Trophoblast cell (in vitro differentiated cells and primary cell): ENCODE results near the gene ST6GALNAC4.

ENCODE experiments used
- DNase-seq, 2 donors: peaks; one replicate each; pipeline ENCODE4 v3.0.0-alpha.2; 2016
- H2AFZ ChIP-seq: 2 replicates; pipeline ENCODE4 v1.6.1; 2013; ENCODE audit warnings: low read length, moderate library complexity, mild to moderate bottlenecking; ENCODE audit not compliant: insufficient read depth, poor library complexity
- H2AK5ac ChIP-seq: 2 replicates; pipeline ENCODE4 v1.6.1; 2013; ENCODE audit warnings: mild to moderate bottlenecking, low read length
- H2BK120ac ChIP-seq: 2 replicates; pipeline ENCODE4 v1.6.1; 2013; ENCODE audit warnings: low read length, mild to moderate bottlenecking, moderate library complexity; ENCODE audit not compliant: insufficient read depth, poor library complexity
- H2BK12ac ChIP-seq: 2 replicates; pipeline ENCODE4 v1.6.1; 2013; ENCODE audit warnings: mild to moderate bottlenecking, low read length, moderate library complexity
- H2BK5ac ChIP-seq: 2 replicates; pipeline ENCODE4 v1.6.1; 2013; ENCODE audit warnings: low read length, low read depth, moderate library complexity, mild to moderate bottlenecking; ENCODE audit not compliant: poor library complexity
- H3K14ac ChIP-seq: 2 replicates; pipeline ENCODE4 v1.6.1; 2013; ENCODE audit warnings: mild to moderate bottlenecking, low read length
- H3K18ac ChIP-seq: 2 replicates; pipeline ENCODE4 v1.6.1; 2013; ENCODE audit warnings: mild to moderate bottlenecking, low read length
- H3K23ac ChIP-seq: 2 replicates; pipeline ENCODE4 v1.6.1; 2013; ENCODE audit warnings: low read length
- H3K27ac ChIP-seq: 2 replicates; pipeline ENCODE4 v1.5.1; 2013; ENCODE audit warnings: low read depth, mild to moderate bottlenecking, inconsistent platforms, low read length, moderate library complexity
- H3K27me3 ChIP-seq: 2 replicates; pipeline ENCODE4 v1.6.1; 2013; ENCODE audit warnings: inconsistent platforms, mild to moderate bottlenecking, low read length, moderate library complexity; ENCODE audit not compliant: insufficient read depth
- H3K36me3 ChIP-seq, 2 experiments: 1 replicate in 1 of 2; 2 replicates in 1 of 2; pipeline ENCODE4 v1.6.1; 2013; ENCODE audit warnings: low read length in 2 of 2, mild to moderate bottlenecking in 2 of 2, moderate library complexity in 1 of 2; ENCODE audit not compliant: insufficient read depth in 2 of 2, control insufficient read depth in 1 of 2
- H3K4ac ChIP-seq: 2 replicates; pipeline ENCODE4 v1.6.1; 2013; ENCODE audit warnings: low read depth, mild to moderate bottlenecking, low read length, moderate library complexity
- H3K4me1 ChIP-seq, 2 experiments: 1 replicate in 1 of 2; 2 replicates in 1 of 2; pipeline ENCODE4 v1.6.1; 2013; ENCODE audit warnings: low read length in 2 of 2, mild to moderate bottlenecking in 2 of 2, moderate library complexity in 1 of 2; ENCODE audit not compliant: insufficient read depth in 2 of 2, control insufficient read depth in 1 of 2
- H3K4me2 ChIP-seq: 2 replicates; pipeline ENCODE4 v1.6.1; 2013; ENCODE audit warnings: inconsistent platforms, mild to moderate bottlenecking, low read length, moderate library complexity
- H3K4me3 ChIP-seq: 2 replicates; pipeline ENCODE4 v1.5.1; 2013; ENCODE audit warnings: mild to moderate bottlenecking, low read depth, low read length, inconsistent platforms
- H3K79me1 ChIP-seq: one replicate; pipeline ENCODE4 v1.6.1; 2013; ENCODE audit warnings: low read length
- H3K79me2 ChIP-seq: 2 replicates; pipeline ENCODE4 v1.6.1; 2013; ENCODE audit warnings: low read length, mild to moderate bottlenecking; ENCODE audit not compliant: control insufficient read depth, insufficient read depth, poor library complexity
- H3K9ac ChIP-seq: 2 replicates; pipeline ENCODE4 v1.6.1; 2013; ENCODE audit warnings: mild to moderate bottlenecking, low read length
- H3K9me3 ChIP-seq: 2 replicates; pipeline ENCODE4 v1.6.1; 2013; ENCODE audit warnings: low read depth, mild to moderate bottlenecking, control low read depth, inconsistent platforms, low read length; ENCODE audit not compliant: insufficient read depth
- H4K12ac ChIP-seq: 2 replicates; pipeline ENCODE4 v1.6.1; 2013; ENCODE audit warnings: low read depth, mild to moderate bottlenecking, low read length, moderate library complexity
- H4K8ac ChIP-seq: 2 replicates; pipeline ENCODE4 v1.6.1; 2013; ENCODE audit warnings: low read depth, mild to moderate bottlenecking, low read length, moderate library complexity
- H4K91ac ChIP-seq: one replicate; pipeline ENCODE4 v1.6.1; 2013; ENCODE audit warnings: low read depth, mild to moderate bottlenecking, low read length, moderate library complexity
- WGBS: extraction: QIAGEN DNeasy Blood & Tissue Kit; methylation state at CpG from one replicate; pipeline ENCODE4 v1.1.7; 2013; ENCODE audit warnings: missing lambda C conversion rate; ENCODE audit not compliant: insufficient read length, insufficient coverage; ENCODE audit errors: extremely low coverage; 5-methylcytosine and 5-hydroxymethylcytosine counted together

The ST6GALNAC4 gene

DNA sequence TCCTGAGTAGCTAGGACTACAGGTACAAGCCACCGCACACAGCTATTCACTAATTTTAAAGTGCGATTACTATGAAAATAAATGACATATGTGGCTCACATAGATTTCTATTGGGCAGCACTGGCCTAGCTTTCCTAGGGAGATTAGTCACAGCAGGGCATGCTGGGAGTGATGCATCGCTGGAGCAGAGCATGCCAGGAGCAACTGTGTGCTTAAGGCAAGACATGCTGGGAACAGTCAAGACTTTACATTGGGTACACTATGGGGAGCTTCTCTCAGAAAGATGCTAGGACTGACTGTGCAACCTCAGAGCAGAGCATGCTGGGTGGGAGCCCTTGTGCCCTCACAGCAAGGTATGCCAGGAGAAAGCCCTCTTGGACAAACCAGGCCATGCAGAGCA, 26.8 kb downstream of the ST6GALNAC4 start:
- H2BK12ac ChIP-seq, result no peak overlapping the region
- no peak overlapping the region for H4K8ac ChIP-seq
- no peak overlapping the region for H2BK120ac ChIP-seq
- H3K9me3 ChIP-seq, result peaks cover 22% of the 10 kb centered on the region
- peaks cover 39 to 47% of the 10 kb centered on the region in 2 experiments for H3K36me3 ChIP-seq
- H3K27me3 ChIP-seq, result no peaks in the 10 kb centered on the region
- H3K4ac ChIP-seq, result no peak overlapping the region
- no peak overlapping the region for H4K91ac ChIP-seq
- no peak overlapping the region for H3K4me2 ChIP-seq
- H3K9ac ChIP-seq, result no peak overlapping the region
- no peak overlapping the region for H2AK5ac ChIP-seq
- H3K23ac ChIP-seq, result no peak overlapping the region
- no peak overlapping the region for H3K18ac ChIP-seq
- no CpG with 5 or more reads among the region's 3 CpGs for WGBS
- no peak overlapping the region for H4K12ac ChIP-seq
- H3K27ac ChIP-seq, result no peak overlapping the region
- H3K4me3 ChIP-seq, result no peak overlapping the region
- H3K4me1 ChIP-seq, result no peaks in the 10 kb centered on the region
- H2AFZ ChIP-seq, result no peak overlapping the region
- no peak overlapping the region for H2BK5ac ChIP-seq
- DNase-seq, result no peak
- no peaks in the 10 kb centered on the region for H3K79me1 ChIP-seq
- no peaks in the 10 kb centered on the region for H3K79me2 ChIP-seq
- H3K14ac ChIP-seq, result no peak overlapping the region

DNA sequence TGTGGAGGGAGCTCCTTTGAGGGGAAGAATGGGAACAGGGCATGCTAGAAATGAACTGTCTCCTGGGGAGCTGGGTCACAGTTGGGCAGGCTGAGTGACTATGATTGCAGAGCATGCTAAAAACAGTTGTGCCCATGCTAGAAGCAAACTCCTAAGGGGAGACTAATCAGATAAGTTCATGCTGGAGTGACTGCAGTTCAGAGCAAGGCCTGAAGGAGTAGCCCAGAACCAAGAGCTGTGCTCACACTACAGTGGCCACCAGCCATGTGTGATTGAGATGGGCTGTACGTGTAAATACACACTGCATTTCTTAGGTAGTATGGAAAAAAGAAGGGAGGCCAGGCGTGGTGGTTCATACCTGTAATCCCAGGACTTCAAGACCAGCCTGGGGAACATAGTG, 29.0 kb downstream of the ST6GALNAC4 start:
- no peak overlapping the region for H2AK5ac ChIP-seq
- H2BK5ac ChIP-seq, result no peak overlapping the region
- no peak overlapping the region for H3K27ac ChIP-seq
- H2AFZ ChIP-seq, result no peak overlapping the region
- no peak overlapping the region for H3K23ac ChIP-seq
- H3K4me1 ChIP-seq, result no peaks in the 10 kb centered on the region
- no CpG with 5 or more reads among the region's 2 CpGs for WGBS
- H3K4me2 ChIP-seq, result no peak overlapping the region
- no peaks in the 10 kb centered on the region for H3K79me1 ChIP-seq
- no peak overlapping the region for H4K91ac ChIP-seq
- H3K27me3 ChIP-seq, result no peaks in the 10 kb centered on the region
- no peak overlapping the region for H2BK120ac ChIP-seq
- H3K4ac ChIP-seq, result no peak overlapping the region
- H4K12ac ChIP-seq, result no peak overlapping the region
- no peak overlapping the region for H3K14ac ChIP-seq
- peaks cover 23 to 27% of the 10 kb centered on the region in 2 experiments for H3K36me3 ChIP-seq
- no peak overlapping the region for H3K9ac ChIP-seq
- no peak overlapping the region for H3K4me3 ChIP-seq
- H3K9me3 ChIP-seq, result peaks cover 2% of the 10 kb centered on the region
- no peak for DNase-seq
- no peak overlapping the region for H3K18ac ChIP-seq
- no peak overlapping the region for H4K8ac ChIP-seq
- no peaks in the 10 kb centered on the region for H3K79me2 ChIP-seq
- no peak overlapping the region for H2BK12ac ChIP-seq

DNA sequence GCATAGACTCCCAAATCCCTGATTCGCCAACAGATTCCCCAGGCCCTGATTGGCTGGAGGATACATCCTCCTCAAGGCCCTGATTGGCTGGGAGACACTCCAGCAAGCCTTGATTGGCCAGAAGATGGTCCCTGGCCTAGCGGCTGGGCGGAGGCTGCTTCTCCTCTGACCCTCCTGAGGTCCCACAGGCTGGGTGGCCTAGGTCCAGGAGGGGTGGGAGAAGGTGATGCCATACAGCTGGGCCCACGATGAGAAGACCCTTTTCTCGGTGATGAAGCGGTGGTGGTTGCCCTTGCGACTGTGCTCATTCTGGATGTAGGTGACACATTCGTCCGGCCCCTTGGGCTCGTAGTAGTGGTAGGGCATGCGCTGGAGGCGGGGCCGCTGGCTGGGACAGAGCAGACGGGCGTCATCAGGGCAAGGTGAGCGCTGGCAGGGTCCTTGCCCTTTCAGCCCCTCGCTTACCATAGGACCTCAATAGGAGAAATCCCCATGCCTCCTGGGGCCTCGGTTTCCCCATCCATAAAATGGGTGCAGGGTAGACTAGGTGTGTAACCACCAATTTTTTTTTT, 30.4 kb downstream of the ST6GALNAC4 start:
- no peak overlapping the region for H2AK5ac ChIP-seq
- H3K23ac ChIP-seq, result no peak overlapping the region
- H4K8ac ChIP-seq, result no peak overlapping the region
- no peak overlapping the region for H2BK120ac ChIP-seq
- H3K27me3 ChIP-seq, result no peaks in the 10 kb centered on the region
- H3K4me2 ChIP-seq, result no peak overlapping the region
- no CpG with 5 or more reads among the region's 18 CpGs for WGBS
- no peak overlapping the region for H3K27ac ChIP-seq
- H3K14ac ChIP-seq, result no peak overlapping the region
- no peak overlapping the region for H3K4ac ChIP-seq
- H3K4me1 ChIP-seq, result no peaks in the 10 kb centered on the region
- H3K4me3 ChIP-seq, result no peak overlapping the region
- H3K18ac ChIP-seq, result no peak overlapping the region
- H2BK5ac ChIP-seq, result no peak overlapping the region
- peaks cover 20 to 25% of the 10 kb centered on the region in 2 experiments for H3K36me3 ChIP-seq
- no peaks in the 10 kb centered on the region for H3K79me2 ChIP-seq
- H2AFZ ChIP-seq, result no peak overlapping the region
- no peak overlapping the region for H3K9ac ChIP-seq
- no peak overlapping the region for H4K91ac ChIP-seq
- no peak overlapping the region for H2BK12ac ChIP-seq
- H3K9me3 ChIP-seq, result peaks cover 1% of the 10 kb centered on the region
- no peaks in the 10 kb centered on the region for H3K79me1 ChIP-seq
- DNase-seq, result no peak
- H4K12ac ChIP-seq, result no peak overlapping the region

DNA sequence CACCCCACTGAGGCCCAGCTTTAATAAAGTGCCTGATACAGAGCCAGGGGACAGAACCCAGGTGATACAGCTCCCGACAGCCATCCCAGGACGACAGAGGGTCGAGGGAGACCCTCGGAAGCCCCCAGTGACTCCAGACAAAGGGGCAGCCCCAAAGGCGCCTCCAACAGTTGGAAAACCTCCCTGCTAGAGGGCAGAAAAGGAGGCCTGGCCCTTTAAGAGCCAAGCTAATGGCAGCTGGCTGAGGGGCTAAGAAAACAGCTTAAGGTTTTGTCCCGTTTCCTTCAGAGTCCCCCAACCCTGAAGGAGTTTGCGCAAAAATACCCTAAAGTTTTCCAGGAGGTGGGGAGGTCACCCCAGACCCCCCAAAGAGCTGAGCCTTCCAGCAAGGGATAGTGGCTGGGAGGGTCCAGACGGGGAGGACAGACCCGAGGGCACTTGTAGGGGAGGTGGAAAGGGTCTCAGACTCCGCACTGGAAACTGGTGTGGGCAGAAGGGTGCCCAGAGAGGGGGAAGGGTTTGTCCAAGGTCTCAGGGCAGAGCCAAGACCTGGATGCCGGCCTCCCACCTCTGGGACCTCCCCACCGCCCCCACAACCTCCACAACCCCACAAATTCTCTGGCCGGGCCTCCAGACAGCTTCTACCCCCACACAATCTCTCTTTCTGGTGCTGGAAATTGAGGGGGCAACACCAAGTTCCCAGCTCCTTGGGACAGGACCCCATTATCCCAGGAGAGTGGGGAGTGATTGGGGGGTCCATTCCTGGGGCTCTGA, 31.1 kb downstream of the ST6GALNAC4 start:
- Histone ChIP-seq H3K27ac (no peak overlapping the region), H3K79me1 (no peaks in the 10 kb centered on the region), H3K4me3 (no peak overlapping the region), H3K9me3 (peaks cover 1% of the 10 kb centered on the region), H3K79me2 (no peaks in the 10 kb centered on the region), H3K4ac (no peak overlapping the region), H4K8ac (no peak overlapping the region), H2BK12ac (no peak overlapping the region), H2BK120ac (no peak overlapping the region), H4K12ac (no peak overlapping the region), H2BK5ac (no peak overlapping the region), H3K36me3 (peaks cover 19 to 24% of the 10 kb centered on the region in 2 experiments), H3K9ac (no peak overlapping the region), H3K23ac (no peak overlapping the region), H2AFZ (no peak overlapping the region), H4K91ac (no peak overlapping the region), H3K4me1 (no peaks in the 10 kb centered on the region), H3K27me3 (no peaks in the 10 kb centered on the region), H3K14ac (no peak overlapping the region), H2AK5ac (no peak overlapping the region), H3K18ac (no peak overlapping the region), H3K4me2 (no peak overlapping the region)
- no CpG with 5 or more reads among the region's 13 CpGs for WGBS
- no peak for DNase-seq
